Activated CD8-positive, alpha-beta memory T cell treated with anti-CD3 and anti-CD28 coated beads for 4 hours (primary cell): ENCODE results near the gene URM1.

Experiments used
- DNase-seq, 2 donors: peaks; one replicate each; pipeline ENCODE4 v3.0.0-alpha.2; 2020; ENCODE audit warnings: low read depth in 2 of 2

URM1 gene

DNA sequence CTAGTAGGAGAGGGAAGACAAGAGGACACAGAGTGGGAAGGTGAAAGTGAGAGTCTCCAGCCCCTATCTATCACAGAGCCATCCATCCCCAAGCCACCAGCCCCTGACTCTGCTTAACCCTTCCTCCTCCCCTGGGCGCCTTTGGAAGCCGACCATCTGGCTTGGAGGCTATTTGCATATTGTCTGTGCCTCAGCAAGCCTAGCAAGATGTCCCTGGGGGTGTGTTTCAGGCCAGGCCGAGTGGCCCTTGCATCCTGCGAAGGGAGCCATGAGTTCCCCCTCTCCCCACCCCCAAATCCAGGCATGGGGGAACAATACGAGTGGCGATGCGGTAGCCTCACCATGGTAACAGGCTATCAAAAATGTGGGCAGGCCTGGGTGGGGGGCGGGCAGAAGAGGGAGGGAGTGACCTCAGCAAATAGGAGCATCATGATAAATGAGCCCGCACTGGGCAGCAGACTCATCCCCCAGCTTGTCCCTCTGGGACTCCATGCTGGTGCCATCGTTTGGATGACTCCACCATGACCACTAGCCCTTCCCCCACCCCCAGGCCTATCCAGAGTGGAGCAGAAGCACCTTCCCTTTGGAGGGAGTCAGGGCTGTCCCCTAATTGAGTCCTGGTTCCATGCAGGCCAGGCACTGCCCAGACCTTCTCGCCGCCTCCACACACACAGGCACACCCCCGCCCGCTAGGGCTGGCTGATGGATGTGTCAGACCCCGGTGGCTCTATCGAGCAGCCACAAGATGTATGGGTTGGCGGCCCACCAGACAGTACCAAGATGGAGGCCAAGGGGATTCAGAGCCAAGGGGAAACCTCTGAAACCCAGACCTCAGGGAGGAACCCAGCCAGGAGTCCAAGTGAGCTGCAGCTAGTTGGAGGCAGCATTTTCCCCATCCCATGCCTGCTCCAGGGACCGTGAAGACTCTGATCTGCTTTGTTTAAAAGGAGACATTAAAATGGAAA, 14.6 kb downstream of the URM1 start:
- no peak for DNase-seq

DNA sequence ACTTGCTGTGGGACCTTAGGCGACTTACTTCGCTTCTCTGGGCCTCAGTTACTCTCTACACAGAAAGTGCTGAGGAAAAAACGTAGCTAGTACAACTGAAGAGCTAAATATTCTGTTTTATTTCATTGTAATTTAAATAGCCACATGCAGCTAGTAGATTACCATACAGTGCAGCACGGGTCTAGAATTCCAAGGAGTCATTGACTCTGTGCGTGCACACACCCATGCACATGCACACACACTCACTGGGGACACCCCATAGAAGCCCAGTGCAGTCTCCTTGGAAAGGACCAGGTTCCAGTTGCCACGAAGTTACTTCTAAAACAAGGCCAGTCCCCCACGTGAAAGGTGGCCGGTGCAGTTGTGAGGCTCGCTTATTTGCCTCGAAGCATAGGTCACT, 17.0 kb downstream of the URM1 start:
- DNase-seq = no peak

- no peak for DNase-seq
Measured at GRCh38 chr9:128389395-128390149, 18.4 kb downstream of the URM1 start.

GRCh38 chr9:128390150-128390812, 19.1 kb downstream of the URM1 start:
- no peak for DNase-seq

DNA sequence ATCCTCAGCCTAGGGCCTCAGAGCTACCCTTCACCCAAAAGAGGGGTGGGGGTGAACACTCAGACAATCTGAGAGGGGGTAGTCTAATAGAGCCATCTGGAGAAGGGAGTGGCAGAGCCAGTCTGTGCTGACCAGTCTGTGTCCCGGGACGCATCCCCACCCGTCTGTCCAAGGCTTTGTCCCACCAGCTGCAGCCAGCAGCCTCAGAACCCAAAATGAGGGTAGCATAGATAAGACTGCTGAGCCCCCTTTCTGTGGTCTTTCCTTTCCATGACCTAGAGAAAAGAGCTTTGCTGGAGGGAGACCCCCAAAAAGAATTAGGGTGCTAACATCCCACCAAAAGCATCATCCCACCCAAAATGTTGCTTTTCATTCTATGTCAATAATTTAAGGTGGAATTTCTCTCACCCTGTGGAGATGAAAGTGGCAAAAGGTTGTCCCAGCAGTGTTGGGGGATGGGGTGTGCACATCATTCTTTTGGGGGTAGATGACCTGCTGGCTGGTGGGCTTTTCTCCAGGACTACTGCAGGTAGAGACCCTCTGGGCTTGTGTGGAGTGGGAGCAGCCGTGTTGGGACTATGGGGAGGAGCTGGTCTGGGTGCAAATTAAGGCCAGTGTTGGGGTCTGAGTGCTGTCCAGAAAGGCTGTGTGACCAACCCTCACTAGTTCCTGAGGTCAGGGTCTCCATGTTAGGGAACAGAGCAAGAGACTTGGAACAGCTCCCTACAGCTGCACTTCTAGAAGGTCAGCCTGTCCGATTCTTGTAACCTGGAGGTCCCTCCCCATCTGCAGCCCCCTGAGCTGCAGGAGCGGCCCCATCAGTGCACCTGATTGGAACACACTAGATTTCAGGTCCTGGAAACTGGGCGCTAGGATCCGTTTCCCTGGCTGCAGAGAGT, 19.9 kb downstream of the URM1 start:
- DNase-seq = no peak

GRCh38 chr9:128391956-128392301, 20.8 kb downstream of the URM1 start:
- DNase-seq = no peak

DNA sequence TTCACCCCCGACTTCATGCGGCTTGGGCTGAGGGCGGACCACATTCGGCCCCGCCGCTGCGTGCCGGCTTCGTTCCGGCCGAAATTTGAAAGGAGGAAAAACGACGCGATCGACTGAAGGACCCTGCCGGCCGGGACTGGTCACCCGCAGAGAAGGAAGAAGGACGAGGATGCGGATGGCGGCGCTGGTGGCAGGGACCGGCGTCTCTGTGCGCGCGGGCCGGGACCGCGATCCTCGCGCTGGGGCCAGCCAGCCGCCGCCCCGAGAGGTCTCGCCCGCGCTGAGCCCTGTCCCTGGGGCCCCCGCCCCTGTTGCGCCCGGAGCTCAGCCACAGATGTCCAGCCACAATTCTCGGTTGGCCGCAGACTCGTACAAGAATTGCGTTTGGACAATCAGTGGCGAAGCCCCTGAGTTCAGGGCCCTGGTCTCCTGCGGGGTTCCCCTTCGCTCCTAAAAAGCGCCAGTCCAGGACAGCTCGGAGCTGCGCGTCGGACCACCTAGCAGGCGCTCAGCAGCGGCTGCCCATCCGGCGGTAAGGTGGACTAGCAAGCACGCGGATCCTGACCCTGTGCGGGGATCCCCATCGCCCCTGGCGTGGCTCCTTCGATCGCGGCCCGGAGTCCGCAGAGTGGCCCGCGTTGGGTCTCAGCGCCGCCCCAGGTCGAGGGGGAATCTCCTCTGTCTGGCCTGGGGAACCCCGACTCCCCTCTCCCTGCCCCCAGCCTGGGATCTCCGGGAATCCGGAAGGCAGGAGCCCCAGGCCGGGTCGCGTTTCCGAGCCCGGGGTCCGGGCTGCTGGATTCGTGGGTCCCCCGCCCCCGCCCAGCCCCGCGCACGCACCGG, 21.3 kb downstream of the URM1 start:
- DNase-seq = no peak

- DNase-seq = no peak
Measured at GRCh38 chr9:128393145-128393775, 22.1 kb downstream of the URM1 start.

- no peak for DNase-seq
Measured at GRCh38 chr9:128393970-128394369, 22.8 kb downstream of the URM1 start.

DNA sequence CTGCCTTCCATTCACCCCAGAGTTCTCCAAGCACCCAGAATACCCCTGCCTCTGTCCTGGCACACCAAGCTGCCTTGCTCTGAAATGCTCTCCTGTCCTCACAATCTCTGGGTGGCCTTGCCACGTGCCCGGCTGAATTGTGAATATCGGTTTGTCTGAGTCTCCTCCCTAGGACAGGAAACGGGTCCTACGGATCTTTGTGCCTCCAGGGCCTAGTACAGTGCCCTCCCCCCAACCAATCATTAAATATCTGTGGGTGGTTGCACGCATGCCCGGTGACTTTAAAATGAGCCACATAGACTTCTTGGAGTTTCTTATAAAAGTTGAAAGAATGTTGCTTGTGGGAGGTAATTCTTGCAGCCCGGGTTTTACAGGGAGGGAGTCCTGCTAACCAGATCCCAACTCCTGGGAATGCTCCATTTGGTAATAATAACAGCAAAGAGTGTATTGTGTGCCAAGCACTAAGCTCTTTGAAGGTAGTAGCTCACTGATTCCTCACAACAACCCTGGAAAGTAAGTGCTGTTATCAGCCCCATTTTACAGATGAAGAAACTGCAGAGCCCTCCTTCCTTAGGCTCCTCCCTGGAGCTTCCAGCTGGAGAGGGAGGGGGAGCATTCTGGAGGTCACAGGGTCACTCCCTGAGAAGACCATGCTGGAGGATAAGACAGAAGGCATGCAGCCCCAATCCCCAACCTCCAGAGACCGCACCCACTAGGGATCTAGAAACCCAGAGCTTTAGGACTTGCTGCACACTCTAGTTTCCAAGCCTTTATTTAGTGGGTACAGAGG, 23.4 kb downstream of the URM1 start:
- DNase-seq = no peak

- no peak for DNase-seq
Measured at GRCh38 chr9:128396970-128397613, 25.9 kb downstream of the URM1 start.

DNA sequence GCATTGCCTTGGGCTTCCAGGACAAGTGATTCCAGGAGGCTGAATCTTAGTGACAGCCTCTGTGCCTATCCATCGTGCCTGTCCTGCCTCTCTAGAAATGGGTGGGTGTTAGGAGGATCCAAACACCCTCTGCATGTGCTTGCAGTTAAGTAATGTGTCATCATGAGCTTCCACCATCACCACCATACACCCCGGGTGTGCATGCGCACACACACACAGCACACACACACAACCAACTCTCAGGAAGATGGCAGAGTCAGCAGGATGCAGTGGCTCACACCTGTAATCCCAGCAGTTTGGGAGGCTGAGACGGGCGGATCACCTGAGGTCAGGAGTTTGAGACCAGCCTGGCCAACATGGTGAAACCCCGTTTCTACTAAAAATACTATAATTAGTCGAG, 26.7 kb downstream of the URM1 start:
- DNase-seq = no peak

DNA sequence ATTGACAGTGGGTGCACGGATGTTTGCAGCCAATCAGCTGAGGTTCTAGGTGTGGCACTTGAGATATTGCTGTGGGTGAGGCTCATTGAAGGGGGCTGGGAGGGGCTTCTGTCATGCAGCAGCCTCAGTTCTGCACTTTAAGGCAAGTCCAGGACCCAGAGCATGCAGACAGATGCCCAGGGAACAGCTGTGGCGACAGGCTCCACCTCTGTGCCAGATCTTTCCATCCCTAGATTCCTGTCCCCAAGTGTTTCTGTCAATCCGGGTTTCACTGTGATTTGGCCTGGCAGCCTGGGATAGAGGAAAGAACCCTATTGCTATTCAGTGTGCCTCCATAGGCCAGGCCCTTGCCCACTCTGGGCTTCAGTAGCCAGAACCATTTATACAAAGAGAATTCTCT, 28.7 kb downstream of the URM1 start:
- no peak for DNase-seq

GRCh38 chr9:128404560-128404959, 33.4 kb downstream of the URM1 start:
- no peak for DNase-seq

GRCh38 chr9:128405077-128405779, 34.1 kb downstream of the URM1 start:
- DNase-seq = no peak

DNA sequence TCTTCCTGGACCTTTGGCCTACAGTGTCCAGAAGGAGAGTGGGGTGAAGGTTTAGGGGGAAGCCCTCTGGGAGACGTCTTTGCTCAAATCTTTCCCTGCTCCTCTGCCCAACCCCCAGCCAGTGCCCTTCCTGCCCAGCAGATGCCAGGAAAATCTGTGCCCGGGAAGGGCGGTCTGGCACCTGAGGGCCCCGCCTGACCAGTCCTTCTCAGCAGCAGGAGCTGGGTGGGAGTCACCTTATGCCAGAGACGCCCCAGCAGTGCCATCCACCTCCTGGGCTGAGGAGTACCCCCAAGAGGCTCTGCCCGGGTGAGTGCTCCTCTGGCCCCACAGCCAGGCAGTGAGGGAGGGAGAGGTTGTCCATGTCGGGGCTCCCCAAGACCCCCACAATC, 34.6 kb downstream of the URM1 start:
- DNase-seq = no peak

DNA sequence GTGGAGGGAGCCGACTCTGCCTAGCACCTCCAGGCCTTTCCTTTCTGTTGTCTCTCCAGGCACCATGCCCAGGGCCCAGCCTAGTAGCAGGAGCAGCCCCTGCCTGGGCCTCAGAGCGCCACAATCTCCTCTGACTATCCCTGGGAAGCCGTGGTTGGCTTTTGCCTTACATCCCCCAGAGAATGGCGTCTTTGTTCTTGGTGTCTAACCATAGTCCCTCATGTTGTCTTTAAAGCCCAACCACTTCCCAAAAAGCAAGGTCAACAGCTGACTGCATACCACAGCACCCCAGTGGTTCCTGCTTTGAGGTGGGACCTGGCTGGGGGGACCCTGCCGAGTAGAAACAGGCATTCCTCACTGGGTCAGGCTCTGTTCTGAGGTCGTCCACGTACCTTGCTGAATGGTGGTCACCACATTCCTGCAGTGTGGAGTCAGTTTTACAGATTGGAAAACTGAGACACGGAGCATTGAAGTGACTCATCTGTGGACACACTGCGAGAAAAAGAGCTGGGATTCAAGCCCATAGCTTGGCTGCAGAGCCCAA, 35.7 kb downstream of the URM1 start:
- no peak for DNase-seq

DNA sequence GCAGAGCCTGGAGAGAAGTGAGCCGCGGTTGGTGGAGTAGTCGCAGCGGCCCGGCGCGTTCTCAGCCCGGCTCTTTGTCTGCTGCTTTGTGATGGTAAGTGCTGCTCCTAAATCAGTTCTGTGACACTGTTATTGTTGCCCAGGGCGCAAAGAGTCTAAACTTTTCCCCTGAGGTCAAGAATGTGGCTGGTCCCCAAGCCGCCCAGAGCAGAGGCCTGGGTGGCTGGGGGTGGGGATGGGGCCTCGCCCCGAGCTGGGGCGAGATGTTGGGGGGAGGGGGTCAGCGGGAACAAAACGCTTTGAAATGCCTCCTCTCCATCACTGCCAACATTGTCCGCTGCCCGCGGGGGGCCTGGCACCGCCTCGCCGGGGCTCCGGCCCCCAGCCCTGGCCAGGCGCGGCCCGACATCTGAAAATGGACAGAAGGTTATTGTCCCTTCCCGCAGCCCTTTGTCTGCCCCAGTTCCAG, 37.8 kb downstream of the URM1 start:
- DNase-seq = no peak
